KMS-11 (cell line): ENCODE data around the gene UBE3A.
A peak's percentile ranks its signal among the peaks of the same experiment; 100 is the strongest.

Source experiments
- H2AFZ ChIP-seq: fragments of 200-600 bp; sonication (generic); 2 replicates; pipeline ENCODE4 v1.6.1; 2016; ENCODE audit warnings: antibody characterized with exemption, mixed run types, low read depth
- H3K27ac ChIP-seq: fragments of 200-600 bp; sonication (generic); 2 replicates; pipeline ENCODE4 v1.6.1; 2016; ENCODE audit warnings: mild to moderate bottlenecking, mixed run types
- H3K27me3 ChIP-seq: fragments of 200-600 bp; sonication (generic); 2 replicates; pipeline ENCODE4 v1.6.1; 2017; ENCODE audit warnings: mild to moderate bottlenecking, low read depth, mixed run types, moderate library complexity; ENCODE audit not compliant: insufficient read depth
- H3K36me3 ChIP-seq: fragments of 200-600 bp; sonication (generic); 2 replicates; pipeline ENCODE4 v1.6.1; 2017; ENCODE audit warnings: mild to moderate bottlenecking, mixed run types; ENCODE audit not compliant: insufficient read depth
- H3K4me1 ChIP-seq: fragments of 200-600 bp; sonication (generic); 2 replicates; pipeline ENCODE4 v1.6.1; 2016; ENCODE audit warnings: mild to moderate bottlenecking, low read depth, mixed run types; ENCODE audit not compliant: poor library complexity, severe bottlenecking
- H3K4me2 ChIP-seq: fragments of 200-600 bp; sonication (generic); 2 replicates; pipeline ENCODE4 v1.7.0; 2016; ENCODE audit warnings: mild to moderate bottlenecking, mixed run types
- H3K4me3 ChIP-seq: fragments of 200-600 bp; sonication (generic); IDR thresholded peaks from 2 replicates; pipeline ENCODE4 v1.6.1; 2017; ENCODE audit warnings: low read depth, low read length, mixed read lengths; ENCODE audit not compliant: insufficient read depth
- H3K79me2 ChIP-seq: fragments of 200-600 bp; sonication (generic); 2 replicates; pipeline ENCODE4 v1.6.1; 2016; ENCODE audit warnings: low read depth, mixed run types; ENCODE audit not compliant: insufficient read depth
- H3K9ac ChIP-seq: fragments of 200-600 bp; sonication (generic); 2 replicates; pipeline ENCODE4 v1.6.1; 2016; ENCODE audit warnings: mild to moderate bottlenecking, mixed run types
- H4K20me1 ChIP-seq: fragments of 200-600 bp; sonication (generic); 2 replicates; pipeline ENCODE4 v1.6.1; 2016; ENCODE audit warnings: mild to moderate bottlenecking, mixed run types; ENCODE audit not compliant: insufficient read depth
- CTCF ChIP-seq: fragments of 200-600 bp; sonication (generic); conservative IDR thresholded peaks from 2 replicates; pipeline ENCODE4 v1.6.1; 2017; ENCODE audit warnings: low read depth, mild to moderate bottlenecking, antibody characterized with exemption, low read length, moderate library complexity, mixed read lengths

Gene UBE3A

DNA sequence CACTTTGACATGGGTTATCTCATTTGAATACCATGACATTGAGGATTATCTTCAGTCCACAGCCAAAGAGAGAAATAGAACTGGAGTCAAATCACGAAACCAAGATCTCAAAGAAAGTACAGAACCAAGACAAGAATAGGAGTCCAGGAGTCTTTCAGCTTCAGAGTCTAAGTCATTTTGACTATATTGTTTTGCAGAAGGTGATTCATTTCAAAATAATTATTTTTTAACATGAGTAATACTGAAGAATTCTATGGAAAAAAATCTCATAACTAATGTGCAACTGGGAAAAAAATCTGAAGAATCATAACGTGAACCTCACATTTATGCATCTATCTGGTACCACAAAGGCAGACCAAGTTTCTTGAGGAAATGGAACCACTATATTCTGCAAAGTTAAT is 60.3 kb downstream of the UBE3A start:
- no peak overlapping the region for H3K4me2 ChIP-seq
- no peak overlapping the region for H3K4me3 ChIP-seq
- H2AFZ ChIP-seq = no peak overlapping the region
- no peak overlapping the region for H3K27ac ChIP-seq
- H3K36me3 ChIP-seq = no peaks in the 10 kb centered on the region
- H3K4me1 ChIP-seq = no peaks in the 10 kb centered on the region
- no peaks in the 10 kb centered on the region for H3K27me3 ChIP-seq
- no peak overlapping the region for H3K9ac ChIP-seq
- H4K20me1 ChIP-seq = no peaks in the 10 kb centered on the region
- H3K79me2 ChIP-seq = no peaks in the 10 kb centered on the region
- TF ChIP-seq CTCF = no peak

DNA sequence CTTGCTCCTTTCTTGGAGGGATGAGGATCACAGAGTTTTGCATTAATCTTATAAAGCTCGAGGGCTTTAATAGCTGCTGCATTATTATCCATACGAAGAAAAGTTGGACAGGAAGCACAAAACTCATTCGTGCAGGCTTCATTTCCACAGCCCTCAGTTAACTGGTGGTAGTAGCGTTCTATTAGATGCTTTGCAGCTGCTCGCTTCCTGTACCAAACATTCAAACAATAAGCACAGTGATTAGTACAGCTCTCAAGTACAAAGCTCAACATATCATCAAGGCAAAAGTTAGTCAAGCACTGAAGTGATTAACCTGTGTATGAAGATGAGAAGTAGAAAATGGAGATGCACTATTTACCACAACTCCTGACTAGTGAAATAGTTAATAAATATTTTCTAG is 63.3 kb downstream of the UBE3A start:
- H3K79me2 ChIP-seq = no peaks in the 10 kb centered on the region

DNA sequence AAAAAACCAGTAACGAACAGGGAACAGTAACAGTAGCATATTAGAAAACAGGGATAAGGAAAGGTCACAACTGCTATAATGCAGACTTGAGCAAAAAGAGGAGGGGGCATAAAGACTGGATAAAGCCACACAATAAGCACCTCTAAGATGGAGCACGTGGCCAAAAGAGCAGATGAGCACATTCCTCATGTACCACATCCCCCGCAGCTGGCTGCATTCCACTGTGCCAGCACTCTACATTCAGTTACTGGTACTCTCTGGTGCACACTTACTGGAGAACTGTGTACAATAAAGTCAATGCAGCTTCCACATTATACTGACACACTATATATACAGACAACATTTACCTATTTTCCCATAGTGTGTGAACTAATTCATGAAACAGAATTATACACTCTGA is 64.7 kb downstream of the UBE3A start:
- Histone ChIP-seq H2AFZ (no peak overlapping the region), H3K4me2 (peak overlapping the region; percentile 13; the same call in 1 of the 2 replicates), H3K4me3 (no peak overlapping the region), H3K27me3 (no peaks in the 10 kb centered on the region), H3K27ac (no peak overlapping the region), H3K4me1 (no peaks in the 10 kb centered on the region), H3K9ac (no peak overlapping the region), H3K79me2 (no peaks in the 10 kb centered on the region), H3K36me3 (no peaks in the 10 kb centered on the region), H4K20me1 (no peaks in the 10 kb centered on the region)
- TF ChIP-seq CTCF = no peak

More for the DNA sequence above, 63.3 kb downstream of the UBE3A start:
- Histone ChIP-seq H3K4me3 (no peak overlapping the region), H3K27ac (no peak overlapping the region), H4K20me1 (no peaks in the 10 kb centered on the region), H3K36me3 (no peaks in the 10 kb centered on the region), H3K9ac (no peak overlapping the region), H3K4me2 (no peak overlapping the region), H2AFZ (no peak overlapping the region), H3K4me1 (no peaks in the 10 kb centered on the region), H3K27me3 (no peaks in the 10 kb centered on the region)
- TF ChIP-seq CTCF = no peak

DNA sequence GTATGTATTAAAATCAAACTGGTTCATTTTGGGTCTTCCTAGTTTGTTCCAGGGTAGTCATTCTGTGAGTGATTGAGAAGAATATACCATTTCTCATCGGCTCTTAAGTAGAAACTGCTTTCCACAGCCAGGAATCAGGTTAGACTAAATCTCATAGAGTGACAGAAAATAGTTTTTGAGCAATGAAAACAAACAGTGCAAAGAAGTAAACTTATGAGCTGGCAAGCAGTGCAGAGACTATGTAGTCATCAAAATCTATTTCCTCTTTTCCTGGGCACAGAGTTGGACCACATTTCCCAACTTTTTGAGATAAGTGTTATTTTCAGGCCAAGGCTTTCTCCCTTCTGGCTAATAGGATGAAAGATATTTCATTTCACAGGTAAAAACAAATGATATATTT is 66.5 kb downstream of the UBE3A start:
- Histone ChIP-seq H4K20me1 (no peaks in the 10 kb centered on the region), H3K79me2 (no peaks in the 10 kb centered on the region), H3K27me3 (no peaks in the 10 kb centered on the region), H2AFZ (no peak overlapping the region), H3K36me3 (no peaks in the 10 kb centered on the region), H3K4me2 (no peak overlapping the region), H3K4me3 (no peak overlapping the region), H3K9ac (no peak overlapping the region), H3K4me1 (no peaks in the 10 kb centered on the region), H3K27ac (no peak overlapping the region)
- TF ChIP-seq CTCF = no peak

- no peak for TF ChIP-seq CTCF
- Histone ChIP-seq H3K4me1 (peaks cover 10% of the 10 kb centered on the region), H3K9ac (no peak overlapping the region), H2AFZ (no peak overlapping the region), H3K27ac (no peak overlapping the region), H3K4me3 (no peak overlapping the region), H4K20me1 (no peaks in the 10 kb centered on the region), H3K4me2 (no peak overlapping the region), H3K79me2 (no peaks in the 10 kb centered on the region), H3K27me3 (no peaks in the 10 kb centered on the region), H3K36me3 (no peaks in the 10 kb centered on the region)
Observed at GRCh38 chr15:25368850-25369249, 70.0 kb downstream of the UBE3A start.
